Measurements from ENCODE around the gene TIMMDC1. TPM values are rescaled to one million over a fixed set of nuclear protein-coding genes. Genes with fewer than 3 reads are reported as not detected.

Gene TIMMDC1
- total RNA-seq: 107 TPM
- long read RNA-seq, transcript TIMMDC1-208 (7 exons, 2,394 nt): major isoform, 184 of 213 reads
- long read RNA-seq, partial matches to known transcripts: 13 of 213 reads
- long read RNA-seq, other reads (novel, unspliced or antisense): 14 of 213 reads

- peak; percentile 98 for DNase-seq (ENCODE audit: low spot score)
These were observed at the start of gene TIMMDC1 for GRCh38 chr3:119498186-119499011. Gene TIMMDC1 (plus strand): TSS chr3:119498547. CDS start chr3:119498734, 187 bp downstream.

- DNase-seq (ENCODE audit: low spot score): no peak
These were observed 44.5 kb upstream of the TIMMDC1 start for GRCh38 chr3:119453822-119454221.

- no peak for DNase-seq (ENCODE audit: low spot score)
These were observed 41.9 kb upstream of the TIMMDC1 start for GRCh38 chr3:119456469-119456868.

- DNase-seq (ENCODE audit: low spot score): no peak
These were observed 41.1 kb upstream of the TIMMDC1 start for GRCh38 chr3:119457246-119457645.

GRCh38 chr3:119463171-119464169 is 34.9 kb upstream of the TIMMDC1 start, which contains the start of gene TMEM39A:
Gene TMEM39A (minus strand): TSS chr3:119463615. CDS start chr3:119462074, 1,541 bp downstream.
- peak; percentile 100 for DNase-seq (ENCODE audit: low spot score)

- no peak for DNase-seq (ENCODE audit: low spot score)
These were observed 30.3 kb upstream of the TIMMDC1 start for GRCh38 chr3:119468041-119468440.

- no peak for DNase-seq (ENCODE audit: low spot score)
These were observed 28.7 kb upstream of the TIMMDC1 start for GRCh38 chr3:119469418-119470189.

GRCh38 chr3:119470866-119471265 is 27.5 kb upstream of the TIMMDC1 start:
- no peak for DNase-seq (ENCODE audit: low spot score)

GRCh38 chr3:119481079-119481478 is 17.3 kb upstream of the TIMMDC1 start:
- no peak for DNase-seq (ENCODE audit: low spot score)

GRCh38 chr3:119483101-119483500 is 15.2 kb upstream of the TIMMDC1 start:
- no peak for DNase-seq (ENCODE audit: low spot score)

- DNase-seq (ENCODE audit: low spot score): no peak
These were observed 12.8 kb upstream of the TIMMDC1 start for GRCh38 chr3:119485563-119485962.

GRCh38 chr3:119490153-119490552 is 8.2 kb upstream of the TIMMDC1 start:
- no peak for DNase-seq (ENCODE audit: low spot score)

GRCh38 chr3:119492128-119492527 is 6.2 kb upstream of the TIMMDC1 start:
- DNase-seq (ENCODE audit: low spot score): no peak

GRCh38 chr3:119492810-119493209 is 5.5 kb upstream of the TIMMDC1 start:
- no peak for DNase-seq (ENCODE audit: low spot score)

GRCh38 chr3:119494597-119494996 is 3.8 kb upstream of the TIMMDC1 start:
- DNase-seq (ENCODE audit: low spot score): no peak

GRCh38 chr3:119497820-119498185 is 544 bp upstream of the TIMMDC1 start:
- no peak for DNase-seq (ENCODE audit: low spot score)

- DNase-seq (ENCODE audit: low spot score): no peak
These were observed 1.9 kb downstream of the TIMMDC1 start for GRCh38 chr3:119500265-119500664.

- DNase-seq (ENCODE audit: low spot score): no peak
These were observed 2.6 kb downstream of the TIMMDC1 start for GRCh38 chr3:119500901-119501300.

- DNase-seq (ENCODE audit: low spot score): no peak
These were observed 8.3 kb downstream of the TIMMDC1 start for GRCh38 chr3:119506631-119507030.

- no peak for DNase-seq (ENCODE audit: low spot score)
These were observed 9.1 kb downstream of the TIMMDC1 start for GRCh38 chr3:119507404-119507803.
